ENCODE results near the gene KCNE4. TPM values are rescaled to one million over a fixed set of nuclear protein-coding genes. Genes with fewer than 3 reads are reported as not detected.

KCNE4 gene
- total RNA-seq, 1 donor: 37.6 TPM

- Histone ChIP-seq H3K79me2 (ENCODE audit: insufficient read depth, low read length) (peaks cover 10% of the 10 kb centered on the region), H3K4me2 (ENCODE audit: insufficient read depth, low read length) (no peak overlapping the region), H3K27me3 (ENCODE audit: insufficient read depth, low read length) (no peaks in the 10 kb centered on the region), H3K4me3 (ENCODE audit: insufficient read depth, low read length) (no peak overlapping the region), H3K4me1 (ENCODE audit: insufficient read depth, low read length) (peaks cover 58% of the 10 kb centered on the region), H4K20me1 (ENCODE audit: insufficient read depth, low read length) (no peaks in the 10 kb centered on the region), H3K36me3 (ENCODE audit: insufficient read depth, low read length) (no peaks in the 10 kb centered on the region), H3K9me3 (ENCODE audit: low read depth, low read length) (no peaks in the 10 kb centered on the region), H3K27ac (ENCODE audit: low read depth, low read length) (peak overlapping the region; percentile 95), H2AFZ (ENCODE audit: low read length) (no peak overlapping the region)
- peak; percentile 32 for DNase-seq (ENCODE audit: insufficient read length, low spot score, missing footprints)
- no peak for TF ChIP-seq CTCF (IDR thresholded peaks at IDR 0.05; ENCODE audit: extremely low read depth, low read depth, low read length)
Observed at GRCh38 chr2:223050188-223050587, 1.8 kb upstream of the KCNE4 start.

GRCh38 chr2:223050900-223051504, 988 bp upstream of the KCNE4 start:
- Histone ChIP-seq H3K27me3 (ENCODE audit: insufficient read depth, low read length) (no peaks in the 10 kb centered on the region), H3K4me3 (ENCODE audit: insufficient read depth, low read length) (peak overlapping the region; percentile 75), H3K4me2 (ENCODE audit: insufficient read depth, low read length) (peak overlapping the region; percentile 92), H2AFZ (ENCODE audit: low read length) (peak overlapping the region; percentile 91), H3K4me1 (ENCODE audit: insufficient read depth, low read length) (peaks cover 65% of the 10 kb centered on the region), H3K27ac (ENCODE audit: low read depth, low read length) (peak overlapping the region; percentile 95), H3K9me3 (ENCODE audit: low read depth, low read length) (no peaks in the 10 kb centered on the region), H3K36me3 (ENCODE audit: insufficient read depth, low read length) (no peaks in the 10 kb centered on the region), H3K79me2 (ENCODE audit: insufficient read depth, low read length) (peaks cover 10% of the 10 kb centered on the region), H4K20me1 (ENCODE audit: insufficient read depth, low read length) (no peaks in the 10 kb centered on the region)
- TF ChIP-seq CTCF (IDR thresholded peaks at IDR 0.05; ENCODE audit: extremely low read depth, low read depth, low read length): no peak
- DNase-seq (ENCODE audit: insufficient read length, low spot score, missing footprints): peak; percentile 77

- TF ChIP-seq CTCF (IDR thresholded peaks at IDR 0.05; ENCODE audit: extremely low read depth, low read depth, low read length): no peak
- peaks cover 10% of the 10 kb centered on the region for H3K79me2 ChIP-seq (ENCODE audit: insufficient read depth, low read length)
- H4K20me1 ChIP-seq (ENCODE audit: insufficient read depth, low read length): no peaks in the 10 kb centered on the region
- H3K27ac ChIP-seq (ENCODE audit: low read depth, low read length): peak overlapping the region; percentile 95
- no peaks in the 10 kb centered on the region for H3K27me3 ChIP-seq (ENCODE audit: insufficient read depth, low read length)
- H3K4me1 ChIP-seq (ENCODE audit: insufficient read depth, low read length): peaks cover 58% of the 10 kb centered on the region
- peak overlapping the region; percentile 38 for H2AFZ ChIP-seq (ENCODE audit: low read length)
- H3K36me3 ChIP-seq (ENCODE audit: insufficient read depth, low read length): no peaks in the 10 kb centered on the region
- peak overlapping the region; percentile 75 for H3K4me3 ChIP-seq (ENCODE audit: insufficient read depth, low read length)
- H3K9me3 ChIP-seq (ENCODE audit: low read depth, low read length): no peaks in the 10 kb centered on the region
- H3K4me2 ChIP-seq (ENCODE audit: insufficient read depth, low read length): peak overlapping the region; percentile 92
- DNase-seq (ENCODE audit: insufficient read length, low spot score, missing footprints): peak; percentile 45
Observed at GRCh38 chr2:223052548-223053483, 826 bp downstream of the KCNE4 start.

Data from osteoblast (primary cell).